HepG2 (cell line): ENCODE results near the gene SS18L1. TPM values are rescaled to one million over a fixed set of nuclear protein-coding genes. Genes with fewer than 3 reads are reported as not detected.

Source experiments
- ATAC-seq: fragments of 200-7000 bp; cut with Tn5 transposase; 3 replicates; pipeline ENCODE4 v1.9.1; 2020; ENCODE audit warnings: mild to moderate bottlenecking, moderate library complexity
- BruUV-seq: library from RNA; stranded (reverse); fragments of 400-500 nt; replicated peaks from 2 replicates; lab custom pipeline; 2021; lab: Mats Ljungman, UMichigan
- CTCF ChIA-PET: fragments of 300-600 bp; formaldehyde crosslinking; extraction: SDS; loops from one replicate; lab custom pipeline; 2021; ENCODE audit warnings: low total read pairs, inconsistent platforms, low intra/inter-chr PET ratio; lab: Yijun Ruan, JAX
- POLR2A ChIA-PET: fragments of 350-600 bp; sonication (Branson Sonifier 250); formaldehyde crosslinking; loops from one replicate; lab custom pipeline; 2020; ENCODE audit warnings: antibody characterized with exemption, inconsistent platforms; lab: Yijun Ruan, JAX
- DNase-seq: peaks from one replicate; pipeline ENCODE4 v3.0.0-alpha.2; 2015; ENCODE audit warnings: low spot score
- FAIRE-seq: peaks from 3 replicates; lab custom pipeline; 2011; peaks lifted over from hg19 to GRCh38; lab: Jason Lieb, UNC
- H2AFZ ChIP-seq: one replicate; pipeline ENCODE4 v1.6.1; 2011; ENCODE audit warnings: low read length, inconsistent platforms
- H3K27ac ChIP-seq: fragments of 300-600 bp; 3 replicates; pipeline ENCODE4 v1.8.0; 2011; ENCODE audit warnings: mixed run types, mild to moderate bottlenecking, mixed read lengths, low read length, inconsistent platforms; ENCODE audit not compliant: insufficient read depth; ENCODE audit errors: extremely low read length
- H3K27me3 ChIP-seq, 2 experiments: fragments of 200-600 bp in 1 of 2; 2 replicates in 1 of 2; 3 replicates in 1 of 2; pipeline versions ENCODE4 v1.6.0 to v1.8.0; 2011; ENCODE audit warnings: low read length in 2 of 2, mild to moderate bottlenecking in 2 of 2, moderate library complexity in 2 of 2, inconsistent platforms in 1 of 2; ENCODE audit not compliant: insufficient read depth in 2 of 2, control insufficient read depth in 1 of 2
- H3K36me3 ChIP-seq, 2 experiments: fragments of 200-600 bp in 1 of 2; replicated peaks in 1 of 2; 2 replicates in 1 of 2; 3 replicates in 1 of 2; pipeline versions ENCODE4 v1.5.1 to v1.8.0; 2011; ENCODE audit warnings: low read length in 2 of 2, inconsistent platforms in 1 of 2; ENCODE audit not compliant: insufficient read depth in 2 of 2, control insufficient read depth in 1 of 2
- H3K4me1 ChIP-seq: 2 replicates; pipeline ENCODE4 v1.5.1; 2012; ENCODE audit warnings: low read length, inconsistent platforms; ENCODE audit not compliant: insufficient read depth
- H3K4me2 ChIP-seq: 2 replicates; pipeline ENCODE4 v1.6.0; 2011; ENCODE audit warnings: low read depth, low read length, inconsistent platforms
- H3K4me3 ChIP-seq, 3 experiments: fragments of 200-600 bp in 1 of 3; sonication (generic), shearing (Covaris generic) in 1 of 3; replicated peaks in 1 of 3; 2 replicates each; pipeline ENCODE4 v1.5.1; 2011 to 2016; ENCODE audit warnings: low read length in 3 of 3, inconsistent platforms in 2 of 3, low read depth in 2 of 3, mild to moderate bottlenecking in 2 of 3, control low read depth in 1 of 3, mixed read lengths in 1 of 3; ENCODE audit not compliant: insufficient read depth in 1 of 3
- H3K79me2 ChIP-seq: one replicate; pipeline ENCODE4 v1.6.1; 2011; ENCODE audit warnings: low read length, inconsistent platforms; ENCODE audit not compliant: insufficient read depth
- H3K9ac ChIP-seq: 2 replicates; pipeline ENCODE4 v1.6.0; 2011; ENCODE audit warnings: mild to moderate bottlenecking, low read depth, low read length, inconsistent platforms; ENCODE audit not compliant: insufficient read depth
- H3K9me3 ChIP-seq: 2 replicates; pipeline ENCODE4 v1.5.1; 2012; ENCODE audit warnings: mild to moderate bottlenecking, low read length
- H4K20me1 ChIP-seq: 2 replicates; pipeline ENCODE4 v1.6.0; 2011; ENCODE audit warnings: inconsistent platforms, mild to moderate bottlenecking, low read length, moderate library complexity; ENCODE audit not compliant: insufficient read depth
- ARNTL ChIP-seq: sonication (generic); formaldehyde crosslinking; IDR thresholded peaks from 2 replicates; pipeline ENCODE4 v1.4.0; 2020; ENCODE audit warnings: mild to moderate bottlenecking, missing genetic modification reagents
- KLF12 ChIP-seq: sonication (generic); formaldehyde crosslinking; IDR thresholded peaks from 2 replicates; pipeline ENCODE4 v1.4.0; 2020; ENCODE audit warnings: missing genetic modification reagents, borderline replicate concordance
- MAF1 ChIP-seq: sonication (generic); formaldehyde crosslinking; IDR thresholded peaks from 2 replicates; pipeline ENCODE4 v1.5.0; 2020; ENCODE audit warnings: missing genetic modification reagents, borderline replicate concordance
- MAZ ChIP-seq, 2 experiments: sonication (generic) in 1 of 2; formaldehyde crosslinking in 1 of 2; IDR thresholded peaks; 2 replicates each; pipeline versions ENCODE4 v1.5.0 to v1.6.1; 2012 to 2020; ENCODE audit warnings: low read depth in 2 of 2, mild to moderate bottlenecking in 2 of 2, borderline replicate concordance in 1 of 2, improper control_type of control experiment in 1 of 2, low read length in 1 of 2, missing genetic modification reagents in 1 of 2, moderate library complexity in 1 of 2
- MXD3 ChIP-seq: IDR thresholded peaks from 2 replicates; pipeline ENCODE4 v1.6.1; 2016; ENCODE audit warnings: mild to moderate bottlenecking, missing biosample characterization, missing genetic modification reagents
- NAIF1 ChIP-seq: sonication (generic); formaldehyde crosslinking; IDR thresholded peaks from 2 replicates; pipeline ENCODE4 v1.5.0; 2020; ENCODE audit warnings: mild to moderate bottlenecking, missing genetic modification reagents, borderline replicate concordance
- SAP130 ChIP-seq: IDR thresholded peaks from 2 replicates; pipeline ENCODE4 v1.6.1; 2016; ENCODE audit warnings: low read depth
- SKI ChIP-seq: fragments of 450-650 bp; IDR thresholded peaks from one replicate; pipeline ENCODE4 v1.6.1; 2018; ENCODE audit warnings: mild to moderate bottlenecking; ENCODE audit not compliant: partially characterized antibody
- ZNF10 ChIP-seq: sonication (generic); formaldehyde crosslinking; IDR thresholded peaks from 2 replicates; pipeline ENCODE4 v1.4.0; 2020; ENCODE audit warnings: mild to moderate bottlenecking, low read depth, missing genetic modification reagents, borderline replicate concordance
- ZSCAN5A ChIP-seq: sonication (generic); formaldehyde crosslinking; IDR thresholded peaks from 2 replicates; pipeline ENCODE4 v1.8.0; 2022; ENCODE audit warnings: mild to moderate bottlenecking, missing genetic modification reagents, borderline replicate concordance
- WGBS: methylation state at CpG from one replicate; pipeline ENCODE4 v1.1.6; 2017; ENCODE audit warnings: low lambda C conversion rate; 5-methylcytosine and 5-hydroxymethylcytosine counted together
- in situ Hi-C: cut with HindIII; loops from 2 replicates; pipeline ENCODE4 v1.10.0; 2017; ENCODE audit warnings: low pct_unique_long_range_greater_than_20kb; ENCODE audit not compliant: extremely low pct_ligation_motif_present
- intact Hi-C: fragments of 100-400 bp; cut with micrococcal nuclease; formaldehyde crosslinking; loops from one replicate; pipeline ENCODE4 v1.10.0; 2022; ENCODE audit not compliant: unreplicated experiment
- polyA plus RNA-seq, 8 experiments: library from polyadenylated mRNA; depleted of rRNA in 3 of 8; stranded (reverse) in 7 of 8; unstranded in 1 of 8; fragments of >200 nt; fragmentation: Illumina TruSeq in 4 of 8; extraction: Trizol in 4 of 8; gene quantifications; 2 replicates each; pipeline versions ENCODE4 v1.2.1 to v1.2.3, GENCODE V29; 2011 to 2016; ENCODE audit warnings: low read depth in 4 of 8, missing spikeins in 1 of 8, mixed read lengths in 1 of 8; ENCODE audit not compliant: insufficient read depth in 1 of 8
- total RNA-seq, 5 experiments: library from RNA; depleted of rRNA; stranded (reverse); fragments of >200 nt; fragmentation: Illumina TruSeq; extraction: Trizol; gene quantifications; 2 replicates each; pipeline ENCODE4 v1.2.3, GENCODE V29; 2016; ENCODE audit warnings: low read depth in 1 of 5
- TF ChIP-seq, protein P1 (sequence below): sonication (generic); formaldehyde crosslinking; IDR thresholded peaks from 2 replicates; pipeline ENCODE4 v1.8.1; 2023; ENCODE audit warnings: mild to moderate bottlenecking, inconsistent platforms, moderate library complexity, missing genetic modification reagents, borderline replicate concordance

SS18L1 gene
- total and polyA plus RNA-seq, 2 of the 13 experiments (the other 11 are each of a cell fraction or from before 2014, with no cell fraction given): 17.8 to 27.6 TPM

- peak overlapping the region; percentile 71 to 92 (median 87) for H3K4me3 ChIP-seq
- CTCF ChIA-PET: no interaction called here
- H2AFZ ChIP-seq: no peak overlapping the region
- in situ Hi-C loops: loop anchor here (5.0 kb wide), 1 partner anchor 56 kb away; the partner anchor contains the start of gene TAF4
- BruUV-seq: no TSS peak
- DNase-seq: no peak
- H3K4me1 ChIP-seq: peaks cover 55% of the 10 kb centered on the region
- peak; percentile 39 for ATAC-seq
- H3K27ac ChIP-seq: peak overlapping the region; percentile 68
- H3K9me3 ChIP-seq: no peaks in the 10 kb centered on the region
- H3K79me2 ChIP-seq: peaks cover 24% of the 10 kb centered on the region
- H4K20me1 ChIP-seq: peaks cover 16% of the 10 kb centered on the region
- 6% methylated on average over 6 of the region's 77 CpGs for WGBS
- peaks cover 19 to 38% of the 10 kb centered on the region in 2 experiments for H3K36me3 ChIP-seq
- POLR2A ChIA-PET: interaction anchor here (1.0 to 10.4 kb wide), 11 partner anchors 10 to 284 kb away, joined by 3 to 260 read pairs (median 6); partner anchors contain the start of genes CABLES2, PSMA7, SS18L1 and TAF4
- peak overlapping the region; percentile 98 for H3K4me2 ChIP-seq
- intact Hi-C loops: loop anchor here (2.0 to 5.0 kb wide), 3 partner anchors 14 to 111 kb away; no protein-coding TSS in a partner anchor
- no peak for FAIRE-seq
- H3K9ac ChIP-seq: peak overlapping the region; percentile 84
- peaks cover 0 to 11% of the 10 kb centered on the region in 2 experiments; a peak in 3 of 5 replicates for H3K27me3 ChIP-seq
- TF ChIP-seq MAF1 (0 out of 2 replicates have a peak, but pooled peaks have one; percentile 5), ZSCAN5A (CRISPR knock-in tag) (0 out of 2 replicates have a peak, but pooled peaks have one; percentile 18), ARNTL (CRISPR knock-in tag) (0 out of 2 replicates have a peak, but pooled peaks have one; percentile 56), NAIF1 (CRISPR knock-in tag) (no peak), MXD3 (CRISPR knock-in tag) (0 out of 2 replicates have a peak, but pooled peaks have one; percentile 40), MAZ (IDR thresholded peaks at IDR 0.05; ENCODE audit: borderline replicate concordance, low read depth, low read length) (peak; percentile 58; the same call in 1 of the 2 replicates), MAZ (CRISPR knock-in tag; IDR thresholded peaks at IDR 0.05; ENCODE audit: low read depth) (no peak), KLF12 (peak; percentile 45; the same call in 1 of the 2 replicates), SKI (peak; percentile 12), ZNF10 (CRISPR knock-in tag) (no peak), SAP130 (CRISPR knock-in tag) (peak; percentile 81)
- TF ChIP-seq, protein P1, sequence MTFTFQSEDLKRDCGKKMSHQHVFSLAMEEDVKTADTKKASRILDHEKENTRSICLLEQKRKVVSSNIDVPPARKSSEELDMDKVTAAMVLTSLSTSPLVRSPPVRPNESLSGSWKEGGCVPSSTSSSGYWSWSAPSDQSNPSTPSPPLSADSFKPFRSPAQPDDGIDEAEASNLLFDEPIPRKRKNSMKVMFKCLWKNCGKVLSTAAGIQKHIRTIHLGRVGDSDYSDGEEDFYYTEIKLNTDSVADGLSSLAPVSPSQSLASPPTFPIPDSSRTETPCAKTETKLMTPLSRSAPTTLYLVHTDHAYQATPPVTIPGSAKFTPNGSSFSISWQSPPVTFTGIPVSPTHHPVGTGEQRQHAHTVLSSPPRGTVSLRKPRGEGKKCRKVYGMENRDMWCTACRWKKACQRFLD (CRISPR knock-in tag): 0 out of 2 replicates have a peak, but pooled peaks have one; percentile 49
Observed at GRCh38 chr20:62122654-62123449, 20.7 kb upstream of the SS18L1 start.
